HG02571 (cell line): Measurements from ENCODE around the gene SPAG16.
"Not testable (repeated sequence)": the region's sequence is repeated elsewhere in the genome, so short reads cannot be mapped to it uniquely, and the experiment has no call there.

ENCODE experiments used
- ATAC-seq: cut with Tn5 transposase; IDR thresholded peaks from one replicate; pipeline ENCODE4 v1.9.1; 2021; ENCODE audit warnings: mild to moderate bottlenecking, moderate library complexity; ENCODE audit not compliant: unreplicated experiment

SPAG16 gene

DNA sequence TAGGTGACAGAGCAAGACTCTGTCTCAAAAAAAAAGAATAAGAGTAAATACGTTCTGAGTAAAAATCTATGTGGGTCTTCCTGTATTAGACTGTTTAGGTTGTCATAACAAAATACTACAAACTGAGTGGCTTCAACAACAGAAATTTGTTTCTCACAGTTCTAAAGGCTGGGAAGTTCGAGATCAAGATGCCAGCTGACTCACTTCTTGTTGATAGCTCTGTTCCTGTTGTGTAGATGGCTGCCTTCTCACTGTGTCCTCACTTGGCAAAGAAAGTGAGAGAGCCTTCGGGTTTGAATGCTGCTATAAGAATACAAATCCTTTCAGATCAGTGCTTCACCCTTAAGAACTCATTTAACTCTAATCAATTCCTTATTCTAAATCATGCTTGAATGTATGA lies 696.6 kb downstream of the SPAG16 start:
- no peak for ATAC-seq

DNA sequence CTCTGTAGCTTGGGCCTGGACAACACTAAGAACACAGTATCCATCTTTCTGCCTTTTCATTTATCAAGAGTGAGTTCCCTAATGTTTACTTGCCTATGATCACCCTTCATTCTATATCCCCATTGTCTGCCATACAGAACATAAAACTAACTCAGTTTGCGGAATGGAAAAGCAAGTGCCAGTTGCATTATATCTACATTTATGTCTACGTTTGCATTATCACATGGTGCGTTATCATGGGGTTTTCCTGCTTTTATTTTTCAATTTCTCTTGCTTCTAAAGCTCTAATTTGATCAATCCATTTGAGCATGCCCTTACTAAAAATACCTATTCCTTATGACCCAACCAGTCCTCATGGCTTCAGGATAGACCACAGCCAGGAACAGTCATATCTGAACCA lies 704.9 kb downstream of the SPAG16 start:
- ATAC-seq = no peak

- no peak for ATAC-seq
Observed at GRCh38 chr2:213991453-213992108, 707.3 kb downstream of the SPAG16 start.

GRCh38 chr2:213995400-213996105 lies 711.3 kb downstream of the SPAG16 start:
- no peak for ATAC-seq

DNA sequence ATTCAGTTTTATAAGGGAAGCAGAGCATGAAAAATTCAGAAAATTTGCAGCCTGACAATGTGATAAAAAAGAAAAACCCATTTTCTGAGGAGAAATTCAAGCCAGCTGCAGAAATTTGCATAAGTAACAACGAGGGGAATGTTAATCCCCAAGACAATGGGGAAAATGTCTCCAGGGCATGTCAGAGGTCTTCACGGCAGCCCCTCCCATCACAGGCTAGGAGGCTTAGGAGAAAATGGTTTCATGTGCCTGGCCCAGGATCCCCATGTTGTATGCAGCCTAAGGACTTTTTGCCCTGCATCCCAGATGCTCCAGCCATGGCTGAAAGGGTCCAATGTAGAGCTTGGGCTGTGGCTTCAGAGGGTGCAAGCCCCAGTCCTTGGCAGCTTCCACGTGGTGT lies 714.7 kb downstream of the SPAG16 start:
- not testable (repeated sequence) for ATAC-seq

GRCh38 chr2:214004463-214004862 lies 720.2 kb downstream of the SPAG16 start:
- ATAC-seq = no peak

- ATAC-seq = no peak
Observed at GRCh38 chr2:214005337-214005736, 721.1 kb downstream of the SPAG16 start.

DNA sequence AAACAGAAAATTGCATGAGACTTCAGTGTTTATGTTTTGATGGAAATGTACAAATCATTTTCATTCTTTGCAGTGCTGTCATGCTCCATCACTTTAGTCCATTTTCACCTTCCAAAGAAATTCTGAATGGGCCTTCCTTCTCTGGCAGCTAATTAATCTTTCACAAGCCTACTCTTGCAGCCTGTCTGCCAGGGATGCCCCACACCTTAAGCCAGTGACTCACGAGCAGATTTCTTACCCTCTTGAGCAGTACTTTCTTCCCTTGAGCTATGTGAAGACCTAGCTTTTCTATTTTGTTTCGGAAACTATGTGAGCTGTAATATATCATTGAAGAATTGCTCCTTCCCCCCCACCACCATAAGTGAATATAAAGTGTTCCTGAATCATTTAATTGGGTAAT lies 722.3 kb downstream of the SPAG16 start:
- no peak for ATAC-seq

DNA sequence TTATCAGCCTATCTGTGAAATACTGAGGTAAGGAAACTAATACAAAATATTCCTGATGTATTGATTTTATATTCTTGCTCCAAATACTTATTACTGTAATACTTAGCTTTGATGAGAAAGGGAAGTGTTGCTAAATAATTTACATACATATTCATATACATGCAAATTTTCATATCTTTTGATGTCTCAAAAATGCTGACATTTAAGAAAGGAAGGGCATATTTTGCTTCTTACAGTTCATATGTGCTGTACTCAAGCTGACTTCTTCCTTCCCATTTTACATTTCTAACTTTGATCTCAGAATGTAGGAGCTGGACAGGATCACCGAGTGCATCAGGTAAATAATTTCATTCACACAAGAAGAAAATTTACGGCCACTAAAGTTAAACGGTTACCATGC lies 727.4 kb downstream of the SPAG16 start:
- no peak for ATAC-seq

DNA sequence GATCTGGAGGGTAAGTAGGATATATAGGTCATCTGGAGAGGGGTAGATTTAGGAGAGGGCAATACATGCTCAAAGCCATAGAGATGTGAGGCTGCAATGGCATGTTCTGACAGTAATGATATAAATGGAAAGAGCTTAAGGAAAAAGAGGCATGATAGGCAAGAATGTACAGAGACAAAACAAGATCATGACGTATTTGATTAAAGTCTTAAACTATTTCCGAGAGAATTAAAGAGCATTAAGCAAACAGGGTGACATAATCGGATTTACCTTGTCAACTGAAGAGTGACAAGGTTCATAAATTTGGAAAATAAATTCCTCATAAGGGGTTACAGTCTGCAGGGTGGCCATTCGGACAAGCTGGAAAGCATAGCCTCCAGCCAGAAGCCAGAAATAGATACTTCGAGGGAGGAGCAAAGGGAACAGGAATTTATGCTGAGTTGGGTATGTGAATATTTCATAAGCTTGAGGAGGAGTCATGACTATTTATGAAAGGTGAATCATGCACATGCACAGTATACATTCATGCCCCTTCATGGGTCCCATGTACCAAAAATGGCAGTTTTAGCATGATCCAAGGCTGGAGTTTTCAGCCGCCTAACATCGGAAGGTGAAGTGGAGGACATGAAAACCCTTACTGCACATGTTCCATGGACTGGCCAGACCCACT lies 730.4 kb downstream of the SPAG16 start:
- ATAC-seq = no peak

DNA sequence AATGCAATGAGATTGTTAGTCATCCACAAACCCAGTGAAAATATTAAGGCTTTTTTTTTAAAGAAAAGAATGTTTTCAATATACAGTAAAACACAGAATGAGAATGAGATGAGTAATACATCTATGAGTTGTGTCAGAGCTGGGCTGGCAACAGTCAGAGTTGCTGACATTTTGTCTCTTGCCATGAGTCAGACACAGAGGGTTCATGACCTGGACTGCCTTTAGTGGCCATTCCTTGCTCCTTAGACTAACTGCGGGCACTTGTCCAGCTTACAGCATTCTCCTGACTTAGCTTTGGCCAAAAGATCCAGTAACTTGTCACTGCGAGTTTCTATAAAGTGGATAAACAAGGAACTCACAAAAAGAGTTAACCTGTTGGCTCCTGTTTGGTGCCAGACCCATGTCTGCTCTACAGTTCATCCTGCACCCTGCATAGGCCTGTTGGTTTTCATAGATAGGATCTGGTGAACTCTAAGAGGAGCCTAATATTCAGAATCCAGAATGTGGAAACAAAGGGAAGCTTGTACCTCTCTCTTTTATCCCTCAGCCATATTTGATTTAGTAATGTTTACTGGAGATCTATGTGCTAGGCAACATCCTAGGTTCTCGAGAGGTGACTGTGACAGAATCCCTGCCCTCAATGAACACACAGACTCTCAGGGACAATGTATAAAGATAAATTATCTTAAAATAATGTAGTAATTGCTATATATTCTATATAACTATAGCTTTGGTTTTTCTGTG lies 735.1 kb downstream of the SPAG16 start:
- ATAC-seq = no peak

- no peak for ATAC-seq
Observed at GRCh38 chr2:214019973-214020345, 735.7 kb downstream of the SPAG16 start.

DNA sequence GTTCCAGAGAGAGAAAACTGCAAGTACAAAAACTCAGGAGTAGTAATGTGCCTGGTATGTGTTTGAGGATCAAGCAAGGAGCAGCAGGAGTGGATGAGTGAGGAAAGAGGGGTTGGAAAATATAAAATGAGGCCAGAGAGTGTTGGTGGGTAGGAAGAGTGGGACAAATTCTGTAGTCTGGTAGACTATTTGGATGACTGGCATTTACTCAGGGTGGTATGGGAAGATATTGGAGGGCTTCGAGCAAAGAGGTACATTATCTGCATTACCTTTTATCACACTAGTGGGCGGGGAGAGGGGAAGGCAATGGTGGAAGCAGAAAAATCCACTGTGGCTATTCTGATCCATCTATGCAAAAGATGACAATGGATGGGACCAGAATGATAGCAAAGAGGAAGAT lies 744.9 kb downstream of the SPAG16 start:
- ATAC-seq = no peak

DNA sequence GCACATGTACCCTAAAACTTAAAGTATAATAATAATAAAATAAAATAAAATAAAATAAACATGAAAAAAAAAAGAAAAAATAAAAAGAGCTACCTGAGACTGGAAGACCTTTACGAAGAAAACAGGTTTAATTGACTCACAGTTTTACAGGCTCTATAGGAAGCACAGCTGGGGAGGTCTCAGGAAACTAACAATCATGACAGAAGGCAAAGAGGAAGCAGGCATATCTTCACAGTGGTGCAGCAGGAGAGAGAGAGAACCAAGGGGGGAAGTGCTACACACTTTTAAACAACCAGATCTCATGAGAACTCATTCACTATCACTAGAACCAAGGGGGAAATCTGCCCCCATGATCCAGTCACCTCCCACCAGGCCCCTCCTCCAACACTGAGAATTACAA lies 747.3 kb downstream of the SPAG16 start:
- no peak for ATAC-seq

GRCh38 chr2:214034417-214034816 lies 750.2 kb downstream of the SPAG16 start:
- no peak for ATAC-seq

GRCh38 chr2:214035091-214035852 lies 751.0 kb downstream of the SPAG16 start:
- no peak for ATAC-seq

DNA sequence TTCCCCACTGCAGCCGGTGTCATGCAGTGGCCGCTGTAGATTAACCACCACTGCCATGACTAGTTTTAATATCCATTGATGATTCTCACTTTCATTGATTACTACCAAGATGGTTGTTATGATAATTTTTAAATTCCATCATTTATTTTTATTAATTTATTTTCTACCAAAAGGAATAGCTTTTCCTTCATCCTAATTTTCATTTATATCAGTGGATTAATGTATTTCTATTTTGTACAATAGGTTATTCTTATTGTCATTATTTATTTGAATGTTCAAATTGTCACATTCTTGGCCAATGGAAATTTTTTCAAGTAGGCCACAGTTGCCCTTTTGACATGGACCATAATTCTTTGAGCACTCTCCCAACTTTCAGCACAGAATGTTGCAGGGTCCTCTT lies 751.7 kb downstream of the SPAG16 start:
- no peak for ATAC-seq

GRCh38 chr2:214038186-214038585 lies 753.9 kb downstream of the SPAG16 start:
- ATAC-seq = no peak

GRCh38 chr2:214050731-214051130 lies 766.5 kb downstream of the SPAG16 start:
- ATAC-seq = no peak

- no peak for ATAC-seq
Observed at GRCh38 chr2:214051585-214051984, 767.3 kb downstream of the SPAG16 start.

- ATAC-seq = no peak
Observed at GRCh38 chr2:214052235-214052634, 768.0 kb downstream of the SPAG16 start.
